ENCODE data around the gene GALC.

The GALC gene

GRCh38 chr14:87894920-87895319 is 98.1 kb downstream of the GALC start:
- no peak for DNase-seq (ENCODE audit: low read depth, low spot score)

GRCh38 chr14:87892763-87893162 is 100.2 kb downstream of the GALC start:
- DNase-seq (ENCODE audit: low read depth, low spot score) = no peak
- H3K27ac ChIP-seq = no peak overlapping the region

More at GRCh38 chr14:87894920-87895319, 98.1 kb downstream of the GALC start:
- no peak overlapping the region for H3K27ac ChIP-seq

- no peak for DNase-seq (ENCODE audit: low read depth, low spot score)
These were observed 104.6 kb downstream of the GALC start for GRCh38 chr14:87888136-87888999.

GRCh38 chr14:87883750-87884149 is 109.2 kb downstream of the GALC start:
- no peak overlapping the region for H3K27ac ChIP-seq
- DNase-seq (ENCODE audit: low read depth, low spot score) = no peak

More at GRCh38 chr14:87888136-87888999, 104.6 kb downstream of the GALC start:
- H3K27ac ChIP-seq = no peak overlapping the region
